Left lung (tissue), 10 donors: ENCODE results near the gene SMAD7. TPM values are rescaled to one million over a fixed set of nuclear protein-coding genes. Genes with fewer than 3 reads are reported as not detected.

Source experiments
- ATAC-seq: fragments of 200-7000 bp; cut with Tn5 transposase; one replicate; pipeline ENCODE4 v1.9.1; 2020; ENCODE audit warnings: moderate library complexity
- DNase-seq, 4 donors: peaks; one replicate each; pipeline ENCODE4 v3.0.0-alpha.2; 2013 to 2020
- H3K27ac ChIP-seq, 2 donors: fragments of 200-600 bp; sonication (generic) in 1 of 2; one replicate each; pipeline versions ENCODE4 v1.5.0 to v1.8.0; 2020 to 2021
- H3K27me3 ChIP-seq, 2 donors: fragments of 200-600 bp; sonication (generic) in 1 of 2; one replicate each; pipeline versions ENCODE4 v1.5.0 to v1.8.0; 2020 to 2021
- H3K36me3 ChIP-seq, 2 donors: fragments of 200-600 bp; sonication (generic) in 1 of 2; one replicate each; pipeline versions ENCODE4 v1.5.0 to v1.8.0; 2020 to 2021
- H3K4me1 ChIP-seq, 2 donors: fragments of 200-600 bp; one replicate each; pipeline ENCODE4 v1.8.0; 2021
- H3K4me3 ChIP-seq, 2 donors: fragments of 200-600 bp; sonication (generic) in 1 of 2; one replicate each; pipeline versions ENCODE4 v1.5.0 to v1.8.0; 2020 to 2021; ENCODE audit warnings: mild to moderate bottlenecking in 1 of 2
- H3K9me3 ChIP-seq, 2 donors: fragments of 200-600 bp; sonication (generic) in 1 of 2; one replicate each; pipeline versions ENCODE4 v1.5.0 to v1.8.0; 2020 to 2021
- intact Hi-C, 2 donors: fragments of 100-400 bp; cut with DNase I; formaldehyde crosslinking; loops; one replicate each; pipeline versions ENCODE4 v1.11.2 to v1.14.2; 2022
- polyA plus RNA-seq, 6 donors: library from polyadenylated mRNA; unstranded; fragments of 120-200 nt; gene quantifications; one replicate each; pipeline ENCODE4 v1.2.1, GENCODE V29; 2013; ENCODE audit not compliant: insufficient read length in 6 of 6
- total RNA-seq, 2 donors: library from RNA; stranded (reverse); fragmentation: NEBNext Ultra II Directional; extraction: Animal tissue kit (Norgen Biotek cat#: 25700); gene quantifications; one replicate each; pipeline ENCODE4 v1.2.1, GENCODE V29; 2021
- TF ChIP-seq, protein P1 (sequence below), 2 donors: fragments of 200-600 bp; sonication (generic) in 1 of 2; IDR thresholded peaks; one replicate each; pipeline versions ENCODE4 v1.5.0 to v1.8.0; 2021; ENCODE audit warnings: antibody characterized with exemption in 2 of 2
- donor health status: DM: no; HTN: yes; CAD: no.
- donor health status: DM: no; HTN: no; CAD: no.

Gene SMAD7
- total and polyA plus RNA-seq, 8 donors, result 43.3 to 71.2 (median 61.9) TPM

DNA sequence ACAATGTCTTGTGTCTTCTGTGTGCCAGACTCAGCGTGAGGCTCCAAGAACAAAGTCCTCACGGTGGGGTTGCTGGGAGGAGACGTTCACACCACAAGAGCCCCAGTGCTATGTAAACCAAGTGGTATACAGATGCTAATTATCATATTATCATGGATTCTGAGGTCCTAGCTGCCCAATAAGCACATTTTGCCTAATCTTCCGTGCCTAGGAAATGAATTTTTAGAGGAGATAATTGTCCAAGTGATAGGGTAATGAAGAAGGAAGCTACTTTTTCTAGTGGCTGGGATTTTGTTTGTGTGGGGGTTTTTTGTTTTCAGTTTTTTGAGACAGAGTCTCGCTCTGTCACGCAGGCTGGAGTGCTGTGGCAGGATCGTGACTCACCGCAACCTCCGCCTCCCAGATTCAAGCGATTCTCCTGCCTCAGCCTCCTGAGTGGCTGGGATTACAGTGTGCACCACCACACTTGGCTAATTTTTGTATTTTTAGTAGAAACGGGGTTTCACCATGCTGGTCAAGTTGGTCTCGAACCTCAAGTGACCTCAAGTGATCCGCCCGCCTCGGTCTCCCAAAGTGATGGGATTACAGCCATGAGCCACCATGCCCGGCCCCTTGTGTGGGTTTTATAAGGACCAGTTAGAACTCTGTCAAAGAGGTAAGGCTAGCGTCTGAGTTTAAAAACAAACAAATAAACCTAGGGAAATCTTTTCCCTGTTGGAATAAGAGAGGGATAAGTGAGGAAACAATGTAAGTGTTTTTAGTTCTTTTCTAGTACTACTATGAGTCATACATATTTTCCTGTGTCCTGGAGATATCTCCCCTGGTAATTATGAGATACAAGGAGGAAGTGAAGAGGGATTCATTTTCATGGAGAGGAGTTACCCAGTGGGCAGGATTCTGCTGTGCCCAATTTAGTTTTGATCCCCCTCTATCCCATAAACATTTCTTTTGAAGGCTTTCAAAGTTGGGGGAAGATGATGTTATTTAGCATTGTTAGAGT lies 9.5 kb upstream of the SMAD7 start:
- intact Hi-C loops, result no loop called here
- TF ChIP-seq, protein P1, sequence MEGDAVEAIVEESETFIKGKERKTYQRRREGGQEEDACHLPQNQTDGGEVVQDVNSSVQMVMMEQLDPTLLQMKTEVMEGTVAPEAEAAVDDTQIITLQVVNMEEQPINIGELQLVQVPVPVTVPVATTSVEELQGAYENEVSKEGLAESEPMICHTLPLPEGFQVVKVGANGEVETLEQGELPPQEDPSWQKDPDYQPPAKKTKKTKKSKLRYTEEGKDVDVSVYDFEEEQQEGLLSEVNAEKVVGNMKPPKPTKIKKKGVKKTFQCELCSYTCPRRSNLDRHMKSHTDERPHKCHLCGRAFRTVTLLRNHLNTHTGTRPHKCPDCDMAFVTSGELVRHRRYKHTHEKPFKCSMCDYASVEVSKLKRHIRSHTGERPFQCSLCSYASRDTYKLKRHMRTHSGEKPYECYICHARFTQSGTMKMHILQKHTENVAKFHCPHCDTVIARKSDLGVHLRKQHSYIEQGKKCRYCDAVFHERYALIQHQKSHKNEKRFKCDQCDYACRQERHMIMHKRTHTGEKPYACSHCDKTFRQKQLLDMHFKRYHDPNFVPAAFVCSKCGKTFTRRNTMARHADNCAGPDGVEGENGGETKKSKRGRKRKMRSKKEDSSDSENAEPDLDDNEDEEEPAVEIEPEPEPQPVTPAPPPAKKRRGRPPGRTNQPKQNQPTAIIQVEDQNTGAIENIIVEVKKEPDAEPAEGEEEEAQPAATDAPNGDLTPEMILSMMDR (IDR thresholded peaks at IDR 0.05), result no peak
- H3K27ac ChIP-seq, result peak overlapping the region in 1 of 2 donors; percentile 23

DNA sequence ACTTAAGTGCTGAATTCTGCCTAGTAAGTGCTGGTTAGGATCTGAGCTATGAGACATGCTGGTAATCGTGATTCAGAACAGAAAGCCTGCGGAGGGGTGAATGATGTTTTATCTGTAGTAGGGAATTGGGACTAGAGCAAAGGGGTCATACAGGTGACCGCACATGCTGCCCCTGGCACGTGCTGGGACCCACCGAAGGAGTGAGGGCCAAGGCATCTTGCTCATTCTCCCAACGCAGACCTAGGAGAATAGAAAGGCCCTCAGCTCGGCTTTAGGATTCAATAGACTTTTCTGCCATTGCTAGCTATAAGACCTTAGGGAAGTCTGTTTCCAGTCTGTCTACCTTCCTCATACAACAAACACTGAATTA lies 8.8 kb upstream of the SMAD7 start:
- TF ChIP-seq, protein P1 (IDR thresholded peaks at IDR 0.05), result no peak
- peaks cover 8 to 32% of the 10 kb centered on the region in 2 donors for H3K4me1 ChIP-seq
- no peak for ATAC-seq
- no peak for DNase-seq
- H3K4me3 ChIP-seq, result no peak overlapping the region
- intact Hi-C loops, result no loop called here
- no peaks in the 10 kb centered on the region for H3K27me3 ChIP-seq
- H3K36me3 ChIP-seq, result no peaks in the 10 kb centered on the region
- H3K9me3 ChIP-seq, result no peaks in the 10 kb centered on the region
- no peak overlapping the region for H3K27ac ChIP-seq

More for the DNA sequence above, 9.5 kb upstream of the SMAD7 start:
- H3K27me3 ChIP-seq, result no peaks in the 10 kb centered on the region
- no peaks in the 10 kb centered on the region for H3K36me3 ChIP-seq
- peaks cover 8 to 25% of the 10 kb centered on the region in 2 donors for H3K4me1 ChIP-seq
- H3K4me3 ChIP-seq, result no peak overlapping the region
- no peaks in the 10 kb centered on the region for H3K9me3 ChIP-seq
- DNase-seq (no peak), ATAC-seq (peak; percentile 10)

DNA sequence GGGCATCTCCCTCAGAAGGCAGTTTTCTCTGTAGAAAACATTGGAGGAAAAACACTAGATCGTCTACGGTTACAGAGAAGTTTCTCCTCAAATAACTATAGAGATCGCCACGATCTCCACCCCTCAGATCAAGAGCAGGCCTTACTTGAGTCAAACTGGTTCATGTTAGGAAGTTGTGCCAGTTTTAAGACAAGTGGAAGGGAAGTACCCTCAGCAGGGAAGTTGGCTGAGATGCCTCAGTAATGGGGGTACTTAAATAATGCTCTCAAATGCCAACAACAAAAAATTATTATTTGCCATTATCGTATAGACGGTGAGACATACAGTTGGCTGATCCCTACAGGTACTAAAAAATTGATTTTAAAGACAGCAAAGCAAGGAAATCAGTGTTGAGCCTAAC lies 8.2 kb upstream of the SMAD7 start:
- TF ChIP-seq, protein P1 (IDR thresholded peaks at IDR 0.05), result no peak
- DNase-seq (no peak), ATAC-seq (no peak)
- Histone ChIP-seq H3K4me3 (no peak overlapping the region), H3K27ac (no peak overlapping the region), H3K9me3 (no peaks in the 10 kb centered on the region), H3K36me3 (no peaks in the 10 kb centered on the region), H3K4me1 (peaks cover 8 to 36% of the 10 kb centered on the region in 2 donors), H3K27me3 (no peaks in the 10 kb centered on the region)
- intact Hi-C loops, result no loop called here

DNA sequence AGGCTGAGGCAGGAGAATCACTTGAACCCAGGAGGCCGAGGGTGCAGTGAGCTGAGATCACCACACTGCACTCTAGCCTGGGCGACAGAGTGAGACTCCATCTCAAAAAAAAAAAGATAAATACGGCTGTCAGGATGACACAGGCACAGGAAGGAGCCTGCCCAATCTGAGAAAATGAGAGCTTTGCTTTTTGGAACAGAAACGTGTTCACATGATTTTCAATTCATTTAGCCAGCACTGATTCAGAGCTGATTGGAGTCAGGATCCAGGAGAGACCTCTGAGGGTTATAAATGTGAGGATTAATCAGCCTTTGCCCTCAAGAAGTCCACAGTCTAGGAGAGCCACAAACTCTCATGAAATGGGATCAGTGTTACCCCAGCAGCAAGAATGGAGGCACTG lies 6.9 kb upstream of the SMAD7 start:
- H3K27me3 ChIP-seq, result no peaks in the 10 kb centered on the region
- no peak overlapping the region for H3K27ac ChIP-seq
- intact Hi-C loops, result no loop called here
- H3K36me3 ChIP-seq, result no peaks in the 10 kb centered on the region
- no peak for DNase-seq
- TF ChIP-seq, protein P1 (IDR thresholded peaks at IDR 0.05), result no peak
- H3K4me3 ChIP-seq, result no peak overlapping the region
- ATAC-seq, result no peak
- peaks cover 19 to 43% of the 10 kb centered on the region in 2 donors for H3K4me1 ChIP-seq
- H3K9me3 ChIP-seq, result no peaks in the 10 kb centered on the region

DNA sequence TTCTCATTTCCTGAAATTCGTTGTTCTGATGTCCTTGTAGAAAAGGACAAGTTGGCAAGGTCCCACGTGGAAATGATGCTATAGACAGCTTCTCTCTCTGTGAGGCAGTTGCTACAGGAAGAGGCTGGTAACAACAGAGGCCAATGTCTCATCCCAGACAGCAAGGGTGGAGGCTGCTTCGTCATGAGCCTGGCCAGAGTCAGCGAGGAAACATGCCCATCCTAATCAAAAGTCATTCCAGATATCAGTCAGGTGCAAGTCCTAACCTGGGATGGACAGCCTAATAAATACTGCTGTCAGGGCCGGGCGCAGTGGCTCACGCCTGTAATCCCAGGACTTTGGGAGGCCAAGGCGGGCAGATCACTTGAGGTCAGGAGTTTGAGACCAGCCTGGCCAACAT lies 6.4 kb upstream of the SMAD7 start:
- intact Hi-C loops, result no loop called here
- Histone ChIP-seq H3K9me3 (no peaks in the 10 kb centered on the region), H3K27me3 (no peaks in the 10 kb centered on the region), H3K27ac (peak overlapping the region in 1 of 2 donors; percentile 60), H3K4me1 (peaks cover 19 to 43% of the 10 kb centered on the region in 2 donors), H3K36me3 (no peaks in the 10 kb centered on the region), H3K4me3 (no peak overlapping the region)
- DNase-seq (no peak), ATAC-seq (no peak)
- TF ChIP-seq, protein P1 (IDR thresholded peaks at IDR 0.05), result no peak
